Hematopoietic multipotent progenitor cell treated with erythropoietin and hydrocortisone succinate and interleukin-3 and kit ligand, for 17 days (in vitro differentiated cells): ENCODE results near the gene RAPGEFL1.
"Not testable (repeated sequence)": the region's sequence is repeated elsewhere in the genome, so short reads cannot be mapped to it uniquely, and the experiment has no call there.

ENCODE experiments used
- DNase-seq: peaks from one replicate; pipeline ENCODE4 v3.0.0-alpha.2; 2015; ENCODE audit warnings: low spot score

Gene RAPGEFL1, protein sequence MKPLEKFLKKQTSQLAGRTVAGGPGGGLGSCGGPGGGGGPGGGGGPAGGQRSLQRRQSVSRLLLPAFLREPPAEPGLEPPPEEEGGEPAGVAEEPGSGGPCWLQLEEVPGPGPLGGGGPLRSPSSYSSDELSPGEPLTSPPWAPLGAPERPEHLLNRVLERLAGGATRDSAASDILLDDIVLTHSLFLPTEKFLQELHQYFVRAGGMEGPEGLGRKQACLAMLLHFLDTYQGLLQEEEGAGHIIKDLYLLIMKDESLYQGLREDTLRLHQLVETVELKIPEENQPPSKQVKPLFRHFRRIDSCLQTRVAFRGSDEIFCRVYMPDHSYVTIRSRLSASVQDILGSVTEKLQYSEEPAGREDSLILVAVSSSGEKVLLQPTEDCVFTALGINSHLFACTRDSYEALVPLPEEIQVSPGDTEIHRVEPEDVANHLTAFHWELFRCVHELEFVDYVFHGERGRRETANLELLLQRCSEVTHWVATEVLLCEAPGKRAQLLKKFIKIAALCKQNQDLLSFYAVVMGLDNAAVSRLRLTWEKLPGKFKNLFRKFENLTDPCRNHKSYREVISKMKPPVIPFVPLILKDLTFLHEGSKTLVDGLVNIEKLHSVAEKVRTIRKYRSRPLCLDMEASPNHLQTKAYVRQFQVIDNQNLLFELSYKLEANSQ

DNA sequence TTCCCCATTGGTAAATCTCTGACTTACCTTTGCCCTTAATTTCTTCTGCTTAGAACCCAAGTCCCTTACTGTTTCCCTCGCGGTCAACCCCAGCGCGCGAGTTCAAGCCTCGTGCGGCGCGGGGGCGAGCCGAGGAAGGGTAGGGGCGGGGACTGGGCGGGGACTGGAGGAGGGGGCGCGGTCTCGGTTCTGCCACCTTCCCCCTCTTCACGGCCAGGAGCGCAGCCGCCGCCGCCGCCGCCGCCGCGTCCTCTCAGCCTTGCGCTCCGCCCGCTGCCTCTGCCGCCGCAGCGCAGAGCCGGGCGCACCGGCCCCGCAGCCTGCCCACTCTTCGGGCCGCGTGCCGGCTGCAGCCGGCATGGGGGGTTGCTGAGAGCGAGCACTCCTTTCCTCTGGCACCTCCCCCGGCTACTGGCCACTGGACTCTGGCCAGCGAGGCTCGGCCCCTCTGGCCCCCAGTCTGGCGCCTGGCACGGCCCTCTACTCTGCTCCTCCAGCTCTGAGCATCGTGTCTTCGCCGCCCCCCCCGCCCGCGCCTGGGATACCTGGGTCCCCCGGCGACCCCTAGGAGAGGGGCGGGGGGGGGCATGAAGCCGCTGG is at the start of gene RAPGEFL1:
RAPGEFL1 (plus strand) TSS at position 196 of the 600 bp plus-strand sequence; CDS start at position 588, 392 bp downstream.
- no peak for DNase-seq

DNA sequence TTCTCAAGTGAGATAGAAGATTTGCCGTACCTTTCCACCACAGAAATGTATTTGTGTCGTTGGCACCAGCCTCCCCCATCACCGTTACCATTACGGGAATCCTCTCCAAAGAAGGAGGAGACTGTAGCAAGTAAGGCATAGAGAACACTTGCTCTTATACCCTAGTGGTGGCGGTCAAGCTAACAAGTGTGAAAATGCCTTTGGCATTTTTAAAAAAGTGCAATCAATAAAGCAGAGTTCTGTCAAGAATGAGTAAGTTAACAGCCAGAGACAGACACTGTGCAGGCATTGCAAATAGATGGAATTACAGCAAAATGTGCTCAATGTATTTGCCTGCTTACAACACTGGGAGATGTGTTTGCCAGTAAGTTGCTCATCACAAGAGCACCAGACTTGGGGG is 47.8 kb upstream of the RAPGEFL1 start:
- DNase-seq = no peak

DNA sequence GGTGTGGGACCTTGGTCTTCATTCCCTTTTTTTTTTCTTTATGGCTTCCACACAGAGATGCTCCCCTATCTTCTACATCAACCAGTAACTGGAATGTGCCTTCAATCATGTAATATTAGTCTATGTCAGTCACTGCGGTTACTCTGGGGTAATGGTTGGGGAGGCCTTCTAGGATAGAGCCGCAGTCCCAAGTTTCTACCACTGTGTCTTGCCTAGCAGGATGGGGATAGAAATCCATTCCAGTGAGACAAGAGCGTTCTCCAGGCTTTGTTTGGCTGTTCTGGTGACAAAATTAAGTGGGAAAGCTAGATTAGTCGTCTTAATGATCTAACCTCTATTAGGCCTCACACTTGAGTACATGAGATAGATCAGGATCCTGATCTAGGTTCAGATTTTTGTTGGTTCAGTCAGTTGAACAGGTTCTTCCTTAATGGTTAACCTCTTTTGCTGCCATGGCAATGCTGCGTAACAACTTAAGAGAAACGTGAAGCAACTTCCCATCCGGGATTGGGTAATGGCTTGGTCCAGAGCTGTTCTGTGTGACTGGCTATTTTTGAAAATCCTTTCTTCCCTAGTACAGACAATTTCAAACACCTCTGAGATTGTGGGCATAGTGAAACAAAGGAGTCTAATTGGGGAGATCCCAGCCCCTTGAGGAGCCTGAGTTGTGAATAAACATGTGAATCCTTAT is 46.8 kb upstream of the RAPGEFL1 start:
- DNase-seq = no peak

DNA sequence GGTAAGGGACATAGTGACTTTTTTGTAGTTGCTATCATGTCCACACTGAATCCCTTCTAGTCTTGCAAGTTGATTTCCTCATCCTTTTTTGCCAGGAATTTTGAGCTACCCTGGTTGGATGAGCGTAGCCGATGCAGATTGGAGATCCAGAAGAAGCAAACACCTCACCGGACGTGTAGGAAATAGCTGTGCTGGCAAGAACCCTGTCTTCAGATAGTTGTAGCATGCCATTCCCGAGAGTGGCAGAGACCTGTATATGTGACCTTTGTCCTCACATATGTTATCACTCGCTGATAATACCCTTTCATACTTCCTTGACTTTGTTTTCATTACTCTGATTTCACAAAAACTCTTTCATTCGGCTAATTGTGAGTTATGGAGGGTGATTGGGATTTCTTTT is 43.1 kb upstream of the RAPGEFL1 start:
- no peak for DNase-seq

DNA sequence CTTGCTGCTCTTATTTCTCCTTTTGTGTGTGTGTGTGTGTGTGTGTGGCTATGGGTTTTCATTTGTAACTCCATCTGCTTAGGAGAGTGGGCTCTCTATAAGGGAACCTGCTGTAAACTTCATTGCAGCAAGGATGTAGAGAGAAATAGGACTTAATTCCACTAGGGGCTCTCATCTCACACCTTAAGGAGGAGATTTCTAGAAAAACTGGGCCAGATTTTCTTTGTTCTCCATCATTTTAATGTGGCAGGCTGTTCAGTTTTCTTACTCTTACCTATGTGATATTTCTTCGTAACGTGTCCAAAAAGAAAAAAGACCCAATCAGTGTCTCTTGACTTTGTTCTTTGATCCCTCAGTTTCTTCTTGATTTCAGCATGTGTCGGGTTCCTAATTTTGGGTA is 41.5 kb upstream of the RAPGEFL1 start:
- DNase-seq = no peak

DNA sequence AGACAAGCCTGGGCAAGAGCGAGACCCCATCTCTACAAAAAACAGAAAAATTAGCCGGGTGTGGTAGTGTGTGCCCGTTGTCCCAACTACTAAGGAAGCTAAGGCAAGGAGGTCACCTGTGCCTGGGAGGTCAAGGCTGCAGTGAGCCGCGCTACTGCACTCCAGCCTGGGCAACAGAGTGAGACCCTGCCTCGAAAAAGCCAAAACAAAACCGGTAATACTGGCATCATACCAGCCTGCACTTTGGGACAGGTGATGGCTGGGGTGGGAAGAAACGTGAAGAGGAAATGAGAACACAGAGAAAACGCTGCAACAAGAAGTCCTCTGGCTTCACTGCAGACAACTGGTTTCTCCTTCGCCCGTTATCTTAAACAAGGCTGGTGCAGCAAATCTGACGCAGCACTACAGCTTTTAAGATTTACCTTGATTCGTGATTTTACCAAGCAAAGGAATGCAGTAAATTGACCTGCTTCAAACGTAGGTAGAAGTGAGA is 37.7 kb upstream of the RAPGEFL1 start:
- DNase-seq = no peak

DNA sequence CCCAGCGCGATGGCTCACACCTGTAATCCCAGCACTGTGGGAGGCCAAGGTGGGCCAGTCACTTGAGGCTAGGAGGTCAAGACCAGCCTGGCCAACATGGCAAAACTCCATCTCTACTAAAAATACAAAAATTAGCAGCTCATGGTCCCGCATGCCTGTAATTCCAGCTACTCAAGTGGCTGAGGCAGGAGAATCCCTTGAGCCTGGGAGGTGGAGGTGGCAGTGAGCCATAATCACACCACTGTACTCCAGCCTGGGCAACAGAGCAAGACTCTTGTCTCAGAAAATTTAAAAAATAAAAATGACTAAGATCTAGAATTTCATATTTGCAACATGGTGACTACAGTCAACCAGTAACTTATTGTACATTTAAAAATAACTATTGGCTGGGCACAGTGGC is 34.1 kb upstream of the RAPGEFL1 start:
- not testable (repeated sequence) for DNase-seq

DNA sequence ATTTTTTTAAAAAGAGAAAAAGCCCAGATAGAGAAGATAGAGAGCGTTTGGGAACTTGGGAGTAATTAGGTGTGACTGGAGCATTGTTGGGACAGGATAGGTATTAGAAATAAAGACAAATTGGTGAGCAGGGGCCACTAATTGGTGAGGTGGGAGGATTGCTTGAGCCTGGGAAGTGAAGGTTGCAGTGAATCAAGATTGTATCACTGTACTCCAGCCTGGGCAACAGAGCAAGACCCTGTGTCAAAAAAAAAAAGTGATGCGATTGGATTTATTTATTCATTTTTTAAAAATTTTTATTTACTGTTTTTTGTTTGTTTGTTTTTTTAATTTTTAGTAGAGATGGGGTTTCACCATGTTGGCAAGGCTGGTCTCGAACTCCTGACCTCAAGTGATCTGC is 31.8 kb upstream of the RAPGEFL1 start:
- no peak for DNase-seq

DNA sequence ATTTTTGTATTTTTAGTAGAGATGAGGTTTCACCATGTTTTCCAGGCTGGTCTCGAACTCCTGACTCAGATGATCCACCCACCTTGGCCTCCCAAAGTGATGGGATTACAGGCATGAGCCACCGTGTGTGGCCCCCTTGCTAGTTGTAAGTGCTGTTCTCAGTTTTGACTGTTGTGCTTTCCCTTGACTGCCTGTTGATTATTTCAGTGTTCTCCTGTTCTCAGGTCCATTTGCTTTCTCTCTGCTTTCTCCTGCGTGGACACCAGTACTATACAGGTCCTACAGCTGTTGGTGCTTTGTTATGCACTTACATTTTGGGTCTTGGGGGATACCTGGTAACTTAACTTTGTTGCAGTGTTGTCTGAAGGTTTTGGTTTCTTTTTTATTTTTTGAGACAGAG is 28.7 kb upstream of the RAPGEFL1 start:
- DNase-seq = no peak

DNA sequence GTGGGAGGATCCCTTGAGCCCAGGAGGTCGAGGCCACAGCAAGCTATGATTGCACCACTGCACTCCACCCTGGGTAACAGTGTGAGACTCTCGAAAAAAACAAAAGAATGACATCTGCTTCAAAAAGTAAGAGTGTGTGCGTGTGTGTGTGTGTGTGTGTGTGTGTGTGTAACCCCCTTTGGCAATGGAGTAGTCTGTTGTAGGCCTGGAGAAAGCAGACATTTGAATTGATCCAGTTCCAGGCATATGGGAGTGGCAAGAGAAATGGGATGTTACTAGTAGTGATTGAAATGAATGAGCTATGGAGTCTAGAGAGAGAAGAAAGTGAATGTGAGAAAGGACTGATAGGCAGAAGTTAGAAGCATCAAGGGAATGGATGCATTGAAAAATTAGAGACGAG is 27.0 kb upstream of the RAPGEFL1 start:
- no peak for DNase-seq

DNA sequence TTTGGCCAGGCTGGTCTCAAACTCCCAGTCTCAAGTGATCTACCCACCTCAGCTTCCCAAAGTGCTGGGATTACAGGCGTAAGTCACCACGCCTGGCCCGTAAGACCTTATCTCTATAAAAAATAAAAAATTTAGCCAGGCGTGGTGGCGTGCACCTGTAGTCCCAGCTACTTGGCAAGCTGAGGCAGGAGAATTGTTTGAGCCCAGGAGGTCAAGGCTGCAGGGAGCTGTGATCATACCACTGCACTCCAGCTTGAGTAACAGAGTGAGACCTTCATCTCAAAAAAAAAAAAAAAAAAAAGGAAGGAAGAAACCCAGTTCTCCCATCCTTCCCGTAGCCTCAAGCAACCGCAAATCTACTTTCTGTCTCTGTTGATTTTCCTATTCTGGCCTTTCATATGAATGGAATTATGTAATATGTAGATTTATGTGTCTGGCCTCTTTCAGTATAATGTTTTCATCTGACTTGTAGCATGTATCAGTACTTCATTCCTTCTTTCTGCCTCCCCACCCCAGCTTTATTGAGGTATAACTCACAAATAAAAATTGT is 25.8 kb upstream of the RAPGEFL1 start:
- DNase-seq = no peak

DNA sequence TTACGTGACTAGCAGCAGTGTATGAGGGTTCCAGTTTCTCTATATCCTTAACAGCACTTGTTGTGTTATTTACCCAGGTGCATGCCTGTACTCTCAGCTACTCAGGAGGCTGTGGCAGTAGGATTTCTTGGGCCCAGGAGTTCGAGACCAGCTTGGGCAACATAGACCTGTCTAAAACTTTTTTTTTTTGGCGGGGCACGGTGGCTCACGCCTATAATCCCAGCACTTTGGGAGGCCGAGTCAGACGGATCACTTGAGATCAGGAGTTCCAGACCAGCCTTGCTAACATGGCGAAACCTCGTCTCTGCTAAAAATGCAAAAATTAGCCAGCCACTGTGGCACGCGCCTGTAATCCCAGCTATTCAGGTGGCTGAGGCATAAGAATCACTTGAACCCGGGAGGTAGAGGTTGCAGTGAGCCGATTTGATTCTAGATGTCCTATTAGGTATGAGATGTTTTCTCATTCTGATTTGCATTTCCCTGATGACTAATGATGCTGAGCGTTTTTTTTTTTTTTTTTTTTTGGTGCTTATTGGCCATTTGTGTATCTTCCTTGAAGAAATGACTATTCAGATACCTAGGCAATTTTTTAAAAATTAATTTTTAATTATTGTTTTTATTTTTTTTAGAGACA is 23.6 kb upstream of the RAPGEFL1 start:
- no peak for DNase-seq

DNA sequence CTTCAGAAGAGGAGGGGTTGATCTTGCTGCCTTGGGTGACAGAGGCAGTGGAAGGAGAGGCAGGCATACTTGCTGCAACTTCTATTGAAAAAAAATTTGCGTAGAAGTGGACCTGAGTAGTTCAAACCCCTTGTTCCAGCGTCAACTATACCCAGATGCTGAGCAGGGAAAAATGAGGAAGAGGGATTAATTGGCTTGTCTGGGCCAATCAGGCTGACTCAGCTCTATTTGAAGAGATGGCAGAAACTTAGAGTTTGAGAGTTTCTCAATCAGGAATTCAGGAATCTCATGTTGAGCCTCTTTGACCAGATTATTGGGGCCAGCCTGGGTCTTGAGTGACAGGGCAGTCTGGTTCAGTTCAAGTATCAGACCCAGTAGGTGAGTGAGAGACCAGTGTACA is 19.3 kb upstream of the RAPGEFL1 start:
- no peak for DNase-seq

DNA sequence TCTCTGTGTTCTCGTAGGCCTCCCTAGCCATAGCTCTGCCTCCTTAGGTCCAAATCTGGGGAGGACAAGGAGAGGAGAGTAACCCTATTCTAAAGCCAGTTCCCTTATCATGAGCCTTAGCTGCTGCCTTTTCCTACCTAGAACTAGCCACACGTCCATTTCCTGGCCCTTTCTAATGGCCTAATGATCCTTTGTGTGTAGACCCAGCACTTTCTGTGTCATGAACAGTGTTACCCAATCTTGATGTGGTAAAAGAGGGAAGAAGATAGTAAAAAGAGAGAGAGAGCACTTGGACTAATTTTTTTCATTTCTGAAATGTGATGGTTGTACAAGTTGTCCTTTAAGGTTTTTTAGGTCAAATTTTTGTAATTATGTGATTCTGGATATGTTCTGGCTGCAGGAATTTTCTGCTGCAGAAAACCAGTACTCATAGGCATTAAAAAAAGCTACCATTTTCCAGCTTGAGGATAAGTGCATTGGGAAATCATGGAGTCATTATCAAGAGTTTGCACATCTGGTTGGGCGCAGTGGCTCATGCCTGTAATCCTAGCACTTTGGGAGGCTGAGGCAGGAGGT is 18.7 kb upstream of the RAPGEFL1 start:
- DNase-seq = no peak

DNA sequence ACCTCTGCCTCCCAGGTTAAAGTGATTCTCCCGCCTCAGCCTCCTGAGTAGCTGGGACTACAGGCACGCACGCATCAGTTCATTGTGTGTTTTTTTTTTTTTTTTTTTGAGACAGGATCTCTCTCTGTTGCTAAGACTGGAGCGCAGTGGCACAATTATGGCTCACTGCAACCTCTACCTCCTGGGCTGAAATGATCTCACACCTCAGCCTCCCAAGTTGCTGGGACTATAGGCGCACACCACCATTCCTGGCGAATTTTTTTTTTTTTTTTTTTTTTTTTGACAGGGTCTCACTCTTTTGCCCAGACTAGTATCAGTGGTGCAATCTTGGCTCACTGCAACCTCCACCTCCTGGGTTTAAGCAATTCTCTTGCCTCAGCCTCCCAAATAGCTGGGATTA is 17.8 kb upstream of the RAPGEFL1 start:
- DNase-seq = no peak

DNA sequence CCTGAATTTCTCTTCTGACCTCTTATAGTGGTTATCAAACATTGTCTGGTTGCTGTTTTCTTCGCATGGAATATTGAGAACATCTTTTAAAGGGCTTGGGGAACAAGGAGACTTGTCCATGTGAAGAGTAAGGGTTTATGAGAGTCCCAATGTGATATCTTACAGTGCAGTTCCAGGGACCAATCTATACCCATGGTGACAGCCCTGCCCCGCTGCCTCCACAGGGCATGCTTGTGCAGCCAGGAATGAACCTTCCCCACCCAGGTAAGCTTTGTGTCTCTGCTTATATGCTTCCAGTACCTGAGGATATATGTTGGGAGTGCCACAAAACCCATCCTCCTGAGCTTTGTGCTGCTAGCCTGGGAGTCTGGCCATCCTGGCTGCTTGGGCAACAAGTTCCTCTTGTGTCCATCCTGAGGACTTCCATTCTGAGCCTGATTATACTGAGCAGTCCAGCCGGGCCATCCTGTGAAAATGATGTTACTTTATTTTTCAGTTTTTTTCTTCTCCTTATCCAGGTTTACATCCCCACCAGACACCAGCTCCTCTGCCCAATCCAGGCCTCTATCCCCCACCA is 9.5 kb upstream of the RAPGEFL1 start:
- no peak for DNase-seq

DNA sequence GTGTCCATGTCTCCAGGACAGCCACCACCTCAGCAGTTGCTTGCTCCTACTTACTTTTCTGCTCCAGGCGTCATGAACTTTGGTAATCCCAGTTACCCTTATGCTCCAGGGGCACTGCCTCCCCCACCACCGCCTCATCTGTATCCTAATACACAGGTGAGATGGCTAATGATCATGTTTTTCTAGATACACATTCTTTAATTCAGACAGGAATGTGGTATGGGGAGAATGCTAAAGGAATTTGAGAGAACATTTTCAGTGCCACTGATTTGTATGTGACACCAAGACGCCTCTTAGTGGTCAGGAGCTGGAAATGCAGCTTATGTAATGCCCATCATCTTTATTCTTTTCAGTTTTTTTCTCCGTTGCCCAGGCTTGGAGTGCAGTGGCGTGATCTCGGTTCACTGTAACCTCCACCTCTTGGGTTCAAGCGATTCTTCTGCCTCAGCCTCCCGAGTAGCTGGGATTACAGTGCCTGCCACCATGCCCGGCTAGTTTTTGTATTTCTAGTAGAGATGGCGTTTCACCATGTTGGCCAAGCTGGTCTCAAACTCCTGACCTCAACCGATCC is 8.9 kb upstream of the RAPGEFL1 start:
- peak; percentile 75 for DNase-seq

DNA sequence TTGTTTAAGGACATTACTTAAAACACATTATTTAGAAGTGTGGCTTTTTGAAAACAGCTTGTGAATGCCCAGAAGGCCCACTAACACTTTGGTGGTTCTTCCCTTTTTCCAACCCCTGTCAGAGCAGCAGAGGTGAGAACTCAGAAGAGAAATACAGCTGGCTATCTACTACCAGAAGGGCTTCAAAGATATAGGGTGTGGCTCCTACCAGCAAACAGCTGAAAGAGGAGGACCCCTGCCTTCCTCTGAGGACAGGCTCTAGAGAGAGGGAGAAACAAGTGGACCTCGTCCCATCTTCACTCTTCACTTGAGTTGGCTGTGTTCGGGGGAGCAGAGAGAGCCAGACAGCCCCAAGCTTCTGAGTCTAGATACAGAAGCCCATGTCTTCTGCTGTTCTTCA is 6.9 kb upstream of the RAPGEFL1 start:
- DNase-seq = peak; percentile 44

DNA sequence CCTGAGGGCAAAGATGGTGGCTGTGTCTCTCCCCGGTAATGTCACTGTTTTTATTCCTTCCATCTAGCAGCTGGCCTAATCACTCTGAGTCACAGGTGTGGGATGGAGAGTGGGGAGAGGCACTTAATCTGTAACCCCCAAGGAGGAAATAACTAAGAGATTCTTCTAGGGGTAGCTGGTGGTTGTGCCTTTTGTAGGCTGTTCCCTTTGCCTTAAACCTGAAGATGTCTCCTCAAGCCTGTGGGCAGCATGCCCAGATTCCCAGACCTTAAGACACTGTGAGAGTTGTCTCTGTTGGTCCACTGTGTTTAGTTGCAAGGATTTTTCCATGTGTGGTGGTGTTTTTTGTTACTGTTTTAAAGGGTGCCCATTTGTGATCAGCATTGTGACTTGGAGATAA is 5.5 kb upstream of the RAPGEFL1 start:
- no peak for DNase-seq

DNA sequence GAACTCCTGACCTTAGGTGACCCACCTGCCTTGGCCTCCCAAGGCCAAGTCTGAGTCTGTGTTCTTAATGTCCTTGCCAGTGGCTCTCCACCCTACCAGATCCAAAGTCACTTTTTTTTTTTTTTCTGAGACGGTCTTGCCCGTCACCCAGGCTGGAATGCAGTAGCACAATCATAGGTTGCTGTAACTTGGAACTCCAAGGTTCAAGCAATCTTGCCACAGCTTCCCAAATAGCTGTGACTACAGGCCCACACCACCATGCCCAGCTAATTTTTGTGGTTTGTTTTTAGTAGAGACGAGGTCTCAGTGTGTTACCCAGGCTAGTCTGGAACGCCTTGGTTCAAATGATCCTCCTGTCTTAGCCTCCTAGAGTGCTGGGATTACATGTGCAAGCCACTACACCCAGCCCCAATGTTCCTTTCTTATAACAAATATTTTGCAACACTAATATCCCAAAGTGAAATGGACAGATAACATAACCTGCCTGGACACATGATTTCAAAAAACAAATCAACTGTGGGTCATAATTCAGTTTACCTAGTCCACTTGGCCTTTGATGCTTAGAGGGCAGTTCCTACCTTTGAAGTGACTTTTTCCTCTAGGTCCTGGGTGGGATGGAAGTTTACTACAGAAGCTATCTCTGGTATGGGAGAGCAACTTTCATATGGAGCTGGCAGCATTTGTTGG is 4.0 kb upstream of the RAPGEFL1 start:
- no peak for DNase-seq
